ENCODE data around the gene MYO18B.

DNA sequence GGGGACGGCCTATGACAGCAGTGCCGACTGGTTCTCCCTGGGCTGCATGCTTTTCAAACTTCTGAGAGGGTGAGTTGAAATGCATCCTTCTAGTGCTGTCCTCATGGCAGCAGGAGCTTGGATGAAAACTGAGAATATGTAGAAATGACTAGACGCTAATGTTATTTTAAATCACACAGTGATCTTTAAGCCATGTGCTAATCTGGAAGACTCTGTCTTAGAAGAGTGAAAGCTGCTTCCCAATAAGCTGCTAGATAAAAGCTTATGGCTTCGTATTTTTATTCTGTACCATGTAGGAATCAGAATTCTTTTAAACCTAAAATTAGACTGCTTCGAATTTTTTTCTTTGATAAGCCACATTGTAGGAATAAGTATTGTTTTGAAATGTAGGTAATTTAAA is 46.8 kb upstream of the MYO18B start:
- TF ChIP-seq ZNF565 (CRISPR knock-in tag; conservative IDR thresholded peaks at IDR 0.05; ENCODE audit: low read depth) (no peak), ARNTL (CRISPR knock-in tag; IDR thresholded peaks at IDR 0.05; ENCODE audit: borderline replicate concordance, low read depth) (no peak)
